ENCODE measurements around the gene MRPS34. TPM values are rescaled to one million over a fixed set of nuclear protein-coding genes. Genes with fewer than 3 reads are reported as not detected.

Gene MRPS34
- total RNA-seq, 2 donors from 2014 or later, result 51.4 to 99.6 TPM

DNA sequence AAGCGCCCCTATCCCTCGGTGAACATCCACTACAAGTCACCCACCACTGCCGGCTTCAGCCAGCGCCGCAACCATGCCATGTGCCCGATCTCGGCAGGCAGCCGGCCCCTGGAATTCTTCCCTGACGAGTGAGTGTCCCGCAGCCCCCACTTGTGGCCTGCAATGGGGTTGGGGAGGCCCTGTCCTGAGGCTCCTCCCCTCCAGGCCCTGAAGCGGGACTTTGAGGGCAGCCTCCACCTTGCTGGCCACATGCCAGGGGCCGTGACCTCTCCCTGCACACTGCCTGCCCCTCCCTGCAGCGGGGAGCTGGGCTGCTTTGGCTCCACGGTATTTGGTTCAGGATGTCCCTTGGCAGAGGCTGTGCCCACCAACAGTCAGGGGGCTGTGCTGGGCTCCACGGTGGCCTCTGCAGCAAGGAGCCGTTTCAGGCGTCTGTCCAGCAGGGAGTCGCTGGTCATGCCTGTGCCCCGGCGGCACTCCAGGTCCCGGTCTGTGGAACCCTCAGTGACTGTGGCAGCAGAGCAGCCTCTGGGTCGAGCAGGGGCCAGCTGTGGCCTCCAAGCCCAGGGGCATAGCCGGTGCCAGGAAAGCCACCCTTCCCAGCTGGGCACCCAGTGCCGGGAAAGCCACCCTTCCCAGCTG lies 9.9 kb downstream of the MRPS34 start:
- no peaks in the 10 kb centered on the region for H3K27me3 ChIP-seq
- no peak overlapping the region for H3K27ac ChIP-seq
- H3K4me1 ChIP-seq, result no peaks in the 10 kb centered on the region
- no peaks in the 10 kb centered on the region for H3K9me3 ChIP-seq
- H3K4me3 ChIP-seq, result no peak overlapping the region
- H3K36me3 ChIP-seq (replicated peaks in 1 of 2; ENCODE audit: insufficient read depth in 1 of 2, low read depth in 2 of 2), result peaks cover 18 to 27% of the 10 kb centered on the region in 2 donors
- intact Hi-C loops (cut with DNase I), result no loop called here
- 83 to 97% methylated on average over 12 to 22 of the region's 24 CpGs for WGBS, 2 donors
- DNase-seq, result no peak
- no peak for ATAC-seq
- TF ChIP-seq, protein P1, sequence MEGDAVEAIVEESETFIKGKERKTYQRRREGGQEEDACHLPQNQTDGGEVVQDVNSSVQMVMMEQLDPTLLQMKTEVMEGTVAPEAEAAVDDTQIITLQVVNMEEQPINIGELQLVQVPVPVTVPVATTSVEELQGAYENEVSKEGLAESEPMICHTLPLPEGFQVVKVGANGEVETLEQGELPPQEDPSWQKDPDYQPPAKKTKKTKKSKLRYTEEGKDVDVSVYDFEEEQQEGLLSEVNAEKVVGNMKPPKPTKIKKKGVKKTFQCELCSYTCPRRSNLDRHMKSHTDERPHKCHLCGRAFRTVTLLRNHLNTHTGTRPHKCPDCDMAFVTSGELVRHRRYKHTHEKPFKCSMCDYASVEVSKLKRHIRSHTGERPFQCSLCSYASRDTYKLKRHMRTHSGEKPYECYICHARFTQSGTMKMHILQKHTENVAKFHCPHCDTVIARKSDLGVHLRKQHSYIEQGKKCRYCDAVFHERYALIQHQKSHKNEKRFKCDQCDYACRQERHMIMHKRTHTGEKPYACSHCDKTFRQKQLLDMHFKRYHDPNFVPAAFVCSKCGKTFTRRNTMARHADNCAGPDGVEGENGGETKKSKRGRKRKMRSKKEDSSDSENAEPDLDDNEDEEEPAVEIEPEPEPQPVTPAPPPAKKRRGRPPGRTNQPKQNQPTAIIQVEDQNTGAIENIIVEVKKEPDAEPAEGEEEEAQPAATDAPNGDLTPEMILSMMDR (IDR thresholded peaks at IDR 0.05), result no peak
- TF ChIP-seq POLR2A (IDR thresholded peaks at IDR 0.05), result no peak

DNA sequence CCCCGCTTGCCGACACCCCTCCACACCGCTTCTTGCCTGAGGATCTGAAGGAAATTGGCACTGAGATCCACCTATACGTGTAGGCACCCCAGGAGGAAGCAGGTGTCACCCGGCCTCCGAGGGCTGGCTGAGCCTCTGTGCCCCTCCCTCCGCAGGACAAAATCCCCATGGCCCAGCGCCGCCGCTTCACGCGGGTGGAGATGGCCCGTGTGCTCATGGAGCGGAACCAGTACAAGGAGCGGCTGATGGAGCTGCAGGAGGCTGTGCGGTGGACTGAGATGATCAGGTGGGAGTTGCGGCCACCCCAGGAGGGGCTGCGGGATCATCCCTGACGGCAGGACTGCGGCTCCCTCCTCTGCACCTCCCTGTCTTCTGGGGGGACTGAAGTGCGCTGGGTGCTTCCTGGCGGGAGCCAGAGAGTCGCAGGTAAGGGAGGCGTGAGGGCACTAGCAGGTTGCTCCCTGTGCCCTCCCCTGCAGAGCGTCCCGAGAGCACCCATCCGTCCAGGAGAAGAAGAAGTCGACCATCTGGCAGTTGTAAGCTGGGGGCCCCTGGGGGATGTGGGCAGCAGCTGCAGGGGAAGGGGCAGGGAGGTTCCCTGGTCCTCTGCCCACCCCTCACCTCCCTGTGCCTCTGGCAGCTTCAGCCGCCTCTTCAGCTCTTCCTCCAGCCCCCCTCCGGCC lies 10.6 kb downstream of the MRPS34 start:
- Histone ChIP-seq H3K9me3 (no peaks in the 10 kb centered on the region), H3K36me3 (replicated peaks in 1 of 2; ENCODE audit: insufficient read depth in 1 of 2, low read depth in 2 of 2) (peaks cover 18 to 24% of the 10 kb centered on the region in 2 donors), H3K27ac (no peak overlapping the region), H3K27me3 (no peaks in the 10 kb centered on the region), H3K4me3 (no peak overlapping the region), H3K4me1 (no peaks in the 10 kb centered on the region)
- TF ChIP-seq, protein P1 (IDR thresholded peaks at IDR 0.05), result no peak
- no peak for TF ChIP-seq POLR2A (IDR thresholded peaks at IDR 0.05)
- ATAC-seq, result no peak
- 93% methylated on average over 25 to 30 of the region's 30 CpGs for WGBS, 2 donors
- intact Hi-C loops (cut with DNase I), result no loop called here
- DNase-seq, result no peak

DNA sequence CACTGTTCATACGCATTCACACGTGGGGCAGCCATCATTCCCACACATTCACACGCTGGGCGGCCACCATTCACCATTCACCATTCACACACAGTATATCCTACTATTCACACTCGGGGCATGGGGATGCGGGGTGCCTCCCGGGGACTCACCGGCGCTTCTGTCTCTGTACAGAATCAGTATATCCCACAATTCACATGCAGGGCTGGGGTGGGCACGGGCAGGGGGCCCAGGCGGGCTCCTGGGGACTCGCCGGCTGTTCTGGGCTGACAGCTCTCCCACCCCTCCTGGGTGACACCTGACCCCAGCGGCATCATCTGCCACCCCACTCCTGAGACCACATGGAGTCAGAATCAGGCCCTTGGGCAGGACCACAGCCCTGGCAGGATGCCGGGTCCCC lies 11.2 kb downstream of the MRPS34 start:
- Histone ChIP-seq H3K4me1 (no peaks in the 10 kb centered on the region), H3K36me3 (replicated peaks in 1 of 2; ENCODE audit: insufficient read depth in 1 of 2, low read depth in 2 of 2) (peaks cover 18 to 24% of the 10 kb centered on the region in 2 donors), H3K9me3 (no peaks in the 10 kb centered on the region), H3K27ac (no peak overlapping the region), H3K27me3 (no peaks in the 10 kb centered on the region), H3K4me3 (no peak overlapping the region)
- 92 to 98% methylated on average over 4 to 15 of the region's 15 CpGs for WGBS, 2 donors
- TF ChIP-seq POLR2A (IDR thresholded peaks at IDR 0.05), result no peak
- TF ChIP-seq, protein P1 (IDR thresholded peaks at IDR 0.05), result no peak
- intact Hi-C loops (cut with DNase I), result no loop called here
- no peak for DNase-seq
- no peak for ATAC-seq

DNA sequence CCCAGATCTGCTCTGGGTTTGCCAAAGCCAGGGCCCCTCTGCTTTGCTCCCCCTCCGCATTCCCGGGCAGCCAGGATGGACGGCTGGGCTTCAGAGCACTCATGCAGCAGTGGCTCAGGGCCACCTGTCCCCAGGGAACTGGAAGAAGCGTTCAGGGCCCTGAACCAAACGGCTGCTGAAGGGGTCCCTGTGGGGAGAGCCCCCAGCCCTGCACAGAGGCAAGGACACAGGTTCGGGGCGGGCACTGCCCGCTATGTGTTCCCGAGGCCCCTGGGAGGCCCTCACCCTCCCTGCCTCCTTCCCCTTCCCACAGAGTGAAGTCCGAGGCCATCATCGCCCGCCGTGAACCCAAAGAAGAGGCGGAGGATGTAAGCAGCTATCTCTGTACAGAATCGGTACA lies 12.0 kb downstream of the MRPS34 start:
- no peak for TF ChIP-seq POLR2A (IDR thresholded peaks at IDR 0.05)
- TF ChIP-seq, protein P1 (IDR thresholded peaks at IDR 0.05), result no peak
- H3K27me3 ChIP-seq, result no peaks in the 10 kb centered on the region
- no peaks in the 10 kb centered on the region for H3K9me3 ChIP-seq
- intact Hi-C loops (cut with DNase I), result no loop called here
- H3K36me3 ChIP-seq (replicated peaks in 1 of 2; ENCODE audit: insufficient read depth in 1 of 2, low read depth in 2 of 2), result peaks cover 12 to 22% of the 10 kb centered on the region in 2 donors
- H3K4me3 ChIP-seq, result no peak overlapping the region
- H3K4me1 ChIP-seq, result no peaks in the 10 kb centered on the region
- no peak overlapping the region for H3K27ac ChIP-seq
- no peak for DNase-seq
- WGBS, 2 donors, result 93 to 95% methylated on average over 7 to 13 of the region's 15 CpGs
- ATAC-seq, result no peak

Measured in body of pancreas (tissue), 4 donors.